Coronary artery (tissue), 2 donors: ENCODE measurements around the gene IQCK.
A peak's percentile ranks its signal among the peaks of the same experiment; 100 is the strongest.

Experiments used
- DNase-seq: peaks from one replicate; pipeline ENCODE4 v3.0.0-alpha.2; 2017; ENCODE audit warnings: low spot score
- H3K27ac ChIP-seq, 2 donors: fragments of 200-600 bp; sonication (generic); one replicate each; pipeline ENCODE4 v1.5.1; 2016 to 2019
- H3K4me3 ChIP-seq: fragments of 200-600 bp; sonication (generic); 2 replicates; pipeline ENCODE4 v1.5.1; 2016; ENCODE audit warnings: mild to moderate bottlenecking, moderate library complexity
- CTCF ChIP-seq: fragments of 200-600 bp; sonication (generic); IDR thresholded peaks from one replicate; pipeline ENCODE4 v1.5.1; 2019; ENCODE audit warnings: antibody characterized with exemption

IQCK gene

GRCh38 chr16:19883296-19883965 is 165.4 kb downstream of the IQCK start:
- TF ChIP-seq CTCF = no peak
- Histone ChIP-seq H3K4me3 (peak overlapping the region; percentile 71), H3K27ac (peak overlapping the region; percentile 6 to 20)
- no peak for DNase-seq

- Histone ChIP-seq H3K4me3 (peak overlapping the region; percentile 71), H3K27ac (peak overlapping the region; percentile 6 to 20)
- DNase-seq = no peak
- no peak for TF ChIP-seq CTCF
Measured at GRCh38 chr16:19883966-19884485, 166.0 kb downstream of the IQCK start.

GRCh38 chr16:19884611-19885450 is 166.8 kb downstream of the IQCK start, which contains the start of gene GPRC5B:
TSS of gene GPRC5B (minus strand) at chr16:19884848. CDS start at chr16:19872845, 12,003 bp downstream.
- peak within 1 kb of the TSS; percentile 6 to 20 for H3K27ac ChIP-seq
- H3K4me3 ChIP-seq = peak within 1 kb of the TSS; percentile 71
- DNase-seq = no peak
- no peak for TF ChIP-seq CTCF

- Histone ChIP-seq H3K4me3 (peak overlapping the region; percentile 71), H3K27ac (no peak overlapping the region)
- TF ChIP-seq CTCF = no peak
- DNase-seq = no peak
Measured at GRCh38 chr16:19885451-19886072, 167.5 kb downstream of the IQCK start.

- H3K4me3 ChIP-seq = peak overlapping the region; percentile 71
- DNase-seq = peak; percentile 85
- H3K27ac ChIP-seq = no peak overlapping the region
- peak; percentile 100 for TF ChIP-seq CTCF
Measured at GRCh38 chr16:19886073-19886941, 168.2 kb downstream of the IQCK start.

GRCh38 chr16:19888834-19889233 is 170.8 kb downstream of the IQCK start:
- Histone ChIP-seq H3K27ac (no peak overlapping the region), H3K4me3 (no peak overlapping the region)
- no peak for TF ChIP-seq CTCF
- no peak for DNase-seq
